ENCODE measurements around the gene EPHA6.

EPHA6 gene

GRCh38 chr3:97350971-97351370 is 536.6 kb downstream of the EPHA6 start:
- no peaks in the 10 kb centered on the region for H3K4me1 ChIP-seq (ENCODE audit: control insufficient read depth, insufficient read depth, low read depth, low read length)
- no peak overlapping the region for H2BK5ac ChIP-seq (ENCODE audit: low read depth, low read length, poor library complexity, severe bottlenecking)
- no peak overlapping the region for H3K27ac ChIP-seq (ENCODE audit: low read length, poor library complexity, severe bottlenecking)
- no peak overlapping the region for H2BK15ac ChIP-seq (ENCODE audit: low read depth, poor library complexity, severe bottlenecking)
- no peak overlapping the region for H2BK12ac ChIP-seq (ENCODE audit: low read length in 2 of 2)
- no peak overlapping the region for H2AFZ ChIP-seq (ENCODE audit: low read depth, low read length)
- H3K79me1 ChIP-seq (replicated peaks; ENCODE audit: low read length, poor library complexity, severe bottlenecking) = no peaks in the 10 kb centered on the region
- DNase-seq = no peak
- H3K9ac ChIP-seq (ENCODE audit: low read length) = no peak overlapping the region
- H4K8ac ChIP-seq (ENCODE audit: low read length) = no peak overlapping the region
- no peaks in the 10 kb centered on the region for H3K27me3 ChIP-seq (ENCODE audit: control insufficient read depth in 1 of 2, insufficient read depth in 1 of 2, low read length in 2 of 2)
- H3K23ac ChIP-seq (ENCODE audit: low read length in 2 of 2) = no peak overlapping the region
- 36% methylated on average over 1 of the region's 3 CpGs for WGBS
- H3K4me3 ChIP-seq (ENCODE audit: insufficient read depth in 1 of 2, low read depth in 1 of 2, low read length in 2 of 2) = no peak overlapping the region
- H3K4ac ChIP-seq (ENCODE audit: low read depth in 1 of 2, low read length in 2 of 2) = no peak overlapping the region
- no peak overlapping the region for H2BK120ac ChIP-seq (ENCODE audit: low read depth, low read length)
- H3K18ac ChIP-seq (ENCODE audit: low read depth in 1 of 2, low read length in 2 of 2) = no peak overlapping the region
- no peak overlapping the region for H4K91ac ChIP-seq (ENCODE audit: low read length)
- H3K9me3 ChIP-seq (ENCODE audit: control insufficient read depth, low read length) = no peaks in the 10 kb centered on the region
- no peak overlapping the region for H3K4me2 ChIP-seq (ENCODE audit: low read length, poor library complexity, severe bottlenecking)
- no peak overlapping the region for H3K14ac ChIP-seq (ENCODE audit: low read length in 2 of 2)
- H3K36me3 ChIP-seq (ENCODE audit: control insufficient read depth in 1 of 2, insufficient read depth in 2 of 2, low read depth in 1 of 2, low read length in 2 of 2) = no peaks in the 10 kb centered on the region
- H2AK5ac ChIP-seq (ENCODE audit: low read length, severe bottlenecking) = no peak overlapping the region

- Histone ChIP-seq H3K23ac (ENCODE audit: low read length in 2 of 2) (no peak overlapping the region), H3K79me1 (replicated peaks; ENCODE audit: low read length, poor library complexity, severe bottlenecking) (no peaks in the 10 kb centered on the region), H3K4ac (ENCODE audit: low read depth in 1 of 2, low read length in 2 of 2) (no peak overlapping the region), H2AFZ (ENCODE audit: low read depth, low read length) (no peak overlapping the region), H3K4me1 (ENCODE audit: control insufficient read depth, insufficient read depth, low read depth, low read length) (no peaks in the 10 kb centered on the region), H4K91ac (ENCODE audit: low read length) (no peak overlapping the region), H2AK5ac (ENCODE audit: low read length, severe bottlenecking) (no peak overlapping the region), H3K4me3 (ENCODE audit: insufficient read depth in 1 of 2, low read depth in 1 of 2, low read length in 2 of 2) (no peak overlapping the region), H2BK12ac (ENCODE audit: low read length in 2 of 2) (no peak overlapping the region), H2BK15ac (ENCODE audit: low read depth, poor library complexity, severe bottlenecking) (no peak overlapping the region), H4K8ac (ENCODE audit: low read length) (no peak overlapping the region), H3K18ac (ENCODE audit: low read depth in 1 of 2, low read length in 2 of 2) (no peak overlapping the region), H3K36me3 (ENCODE audit: control insufficient read depth in 1 of 2, insufficient read depth in 2 of 2, low read depth in 1 of 2, low read length in 2 of 2) (no peaks in the 10 kb centered on the region), H3K4me2 (ENCODE audit: low read length, poor library complexity, severe bottlenecking) (no peak overlapping the region), H3K9me3 (ENCODE audit: control insufficient read depth, low read length) (no peaks in the 10 kb centered on the region), H3K27ac (ENCODE audit: low read length, poor library complexity, severe bottlenecking) (no peak overlapping the region), H2BK120ac (ENCODE audit: low read depth, low read length) (no peak overlapping the region), H2BK5ac (ENCODE audit: low read depth, low read length, poor library complexity, severe bottlenecking) (no peak overlapping the region), H3K27me3 (ENCODE audit: control insufficient read depth in 1 of 2, insufficient read depth in 1 of 2, low read length in 2 of 2) (no peaks in the 10 kb centered on the region), H3K9ac (ENCODE audit: low read length) (no peak overlapping the region), H3K14ac (ENCODE audit: low read length in 2 of 2) (no peak overlapping the region)
- 89% methylated on average over 2 of the region's 2 CpGs for WGBS
- DNase-seq = no peak
Observed at GRCh38 chr3:97353176-97353575, 538.8 kb downstream of the EPHA6 start.

- Histone ChIP-seq H3K79me1 (replicated peaks; ENCODE audit: low read length, poor library complexity, severe bottlenecking) (no peaks in the 10 kb centered on the region), H3K4me2 (ENCODE audit: low read length, poor library complexity, severe bottlenecking) (no peak overlapping the region), H3K27me3 (ENCODE audit: control insufficient read depth in 1 of 2, insufficient read depth in 1 of 2, low read length in 2 of 2) (no peaks in the 10 kb centered on the region), H3K9ac (ENCODE audit: low read length) (no peak overlapping the region), H3K4me3 (ENCODE audit: insufficient read depth in 1 of 2, low read depth in 1 of 2, low read length in 2 of 2) (no peak overlapping the region), H4K8ac (ENCODE audit: low read length) (no peak overlapping the region), H2AFZ (ENCODE audit: low read depth, low read length) (no peak overlapping the region), H4K91ac (ENCODE audit: low read length) (no peak overlapping the region), H3K23ac (ENCODE audit: low read length in 2 of 2) (no peak overlapping the region), H3K27ac (ENCODE audit: low read length, poor library complexity, severe bottlenecking) (no peak overlapping the region), H2BK120ac (ENCODE audit: low read depth, low read length) (no peak overlapping the region), H2BK15ac (ENCODE audit: low read depth, poor library complexity, severe bottlenecking) (no peak overlapping the region), H3K4me1 (ENCODE audit: control insufficient read depth, insufficient read depth, low read depth, low read length) (no peaks in the 10 kb centered on the region), H2AK5ac (ENCODE audit: low read length, severe bottlenecking) (no peak overlapping the region), H2BK12ac (ENCODE audit: low read length in 2 of 2) (no peak overlapping the region), H3K18ac (ENCODE audit: low read depth in 1 of 2, low read length in 2 of 2) (no peak overlapping the region), H3K36me3 (ENCODE audit: control insufficient read depth in 1 of 2, insufficient read depth in 2 of 2, low read depth in 1 of 2, low read length in 2 of 2) (no peaks in the 10 kb centered on the region), H3K9me3 (ENCODE audit: control insufficient read depth, low read length) (no peaks in the 10 kb centered on the region), H2BK5ac (ENCODE audit: low read depth, low read length, poor library complexity, severe bottlenecking) (no peak overlapping the region), H3K4ac (ENCODE audit: low read depth in 1 of 2, low read length in 2 of 2) (no peak overlapping the region), H3K14ac (ENCODE audit: low read length in 2 of 2) (no peak overlapping the region)
- WGBS = 82% methylated on average over 1 of the region's 2 CpGs
- DNase-seq = no peak
Observed at GRCh38 chr3:97359977-97360376, 545.6 kb downstream of the EPHA6 start.

GRCh38 chr3:97360804-97361203 is 546.4 kb downstream of the EPHA6 start:
- no peak overlapping the region for H3K18ac ChIP-seq (ENCODE audit: low read depth in 1 of 2, low read length in 2 of 2)
- H2BK15ac ChIP-seq (ENCODE audit: low read depth, poor library complexity, severe bottlenecking) = no peak overlapping the region
- no peak overlapping the region for H4K91ac ChIP-seq (ENCODE audit: low read length)
- no peaks in the 10 kb centered on the region for H3K9me3 ChIP-seq (ENCODE audit: control insufficient read depth, low read length)
- H3K4me2 ChIP-seq (ENCODE audit: low read length, poor library complexity, severe bottlenecking) = no peak overlapping the region
- H2BK5ac ChIP-seq (ENCODE audit: low read depth, low read length, poor library complexity, severe bottlenecking) = no peak overlapping the region
- H3K23ac ChIP-seq (ENCODE audit: low read length in 2 of 2) = no peak overlapping the region
- H3K4me1 ChIP-seq (ENCODE audit: control insufficient read depth, insufficient read depth, low read depth, low read length) = no peaks in the 10 kb centered on the region
- no peak overlapping the region for H4K8ac ChIP-seq (ENCODE audit: low read length)
- no peaks in the 10 kb centered on the region for H3K36me3 ChIP-seq (ENCODE audit: control insufficient read depth in 1 of 2, insufficient read depth in 2 of 2, low read depth in 1 of 2, low read length in 2 of 2)
- WGBS = 73% methylated on average over 2 of the region's 3 CpGs
- no peak overlapping the region for H2BK12ac ChIP-seq (ENCODE audit: low read length in 2 of 2)
- H2AFZ ChIP-seq (ENCODE audit: low read depth, low read length) = no peak overlapping the region
- H2BK120ac ChIP-seq (ENCODE audit: low read depth, low read length) = no peak overlapping the region
- H3K79me1 ChIP-seq (replicated peaks; ENCODE audit: low read length, poor library complexity, severe bottlenecking) = no peaks in the 10 kb centered on the region
- H3K4ac ChIP-seq (ENCODE audit: low read depth in 1 of 2, low read length in 2 of 2) = no peak overlapping the region
- DNase-seq = no peak
- no peak overlapping the region for H3K4me3 ChIP-seq (ENCODE audit: insufficient read depth in 1 of 2, low read depth in 1 of 2, low read length in 2 of 2)
- H3K9ac ChIP-seq (ENCODE audit: low read length) = no peak overlapping the region
- H3K27ac ChIP-seq (ENCODE audit: low read length, poor library complexity, severe bottlenecking) = no peak overlapping the region
- H3K14ac ChIP-seq (ENCODE audit: low read length in 2 of 2) = no peak overlapping the region
- no peaks in the 10 kb centered on the region for H3K27me3 ChIP-seq (ENCODE audit: control insufficient read depth in 1 of 2, insufficient read depth in 1 of 2, low read length in 2 of 2)
- H2AK5ac ChIP-seq (ENCODE audit: low read length, severe bottlenecking) = no peak overlapping the region
